K562 (cell line): ENCODE data around the gene USP31. TPM values are rescaled to one million over a fixed set of nuclear protein-coding genes. Genes with fewer than 3 reads are reported as not detected.

Experiments
- ATAC-seq: fragments of 200-7000 bp; cut with Tn5 transposase; 3 replicates; pipeline ENCODE4 v1.9.1; 2020; ENCODE audit warnings: moderate library complexity
- BruUV-seq: library from RNA; stranded (reverse); fragments of 400-500 nt; replicated peaks from 2 replicates; lab custom pipeline; 2021; lab: Mats Ljungman, UMichigan
- CTCF ChIA-PET: fragments of 300-600 bp; formaldehyde crosslinking; extraction: SDS; loops from one replicate; lab custom pipeline; 2021; ENCODE audit warnings: low intra/inter-chr PET ratio; lab: Yijun Ruan, JAX
- POLR2A ChIA-PET: fragments of 300-600, 350-650 bp; sonication (Branson Sonifier 250); formaldehyde crosslinking; extraction: SDS; loops from one replicate; lab custom pipeline; 2021; ENCODE audit warnings: antibody characterized with exemption, inconsistent platforms; lab: Yijun Ruan, JAX
- DNase-seq, 4 experiments: peaks; one replicate each; pipeline versions ENCODE4 v3.0.0 to v3.0.0-alpha.2; 2011 to 2018; ENCODE audit warnings: low spot score in 3 of 4, mixed read lengths in 3 of 4; ENCODE audit errors: extremely low read depth in 1 of 4
- FAIRE-seq: peaks from 2 replicates; lab custom pipeline; 2011; peaks lifted over from hg19 to GRCh38; lab: Jason Lieb, UNC
- H2AFZ ChIP-seq: 2 replicates; pipeline ENCODE4 v1.6.0; 2011; ENCODE audit warnings: low read depth, low read length, control low read depth, inconsistent platforms
- H3K27ac ChIP-seq: fragments of 200-600 bp; 3 replicates; pipeline ENCODE4 v1.8.0; 2011; ENCODE audit warnings: low read depth, mild to moderate bottlenecking, control low read depth, inconsistent platforms, low read length, moderate library complexity, mixed read lengths; ENCODE audit errors: extremely low read depth
- H3K27me3 ChIP-seq, 2 experiments: fragments of 300-600 bp in 1 of 2; 2 replicates in 1 of 2; 3 replicates in 1 of 2; pipeline versions ENCODE4 v1.6.0 to v1.8.0; 2011; ENCODE audit warnings: inconsistent platforms in 2 of 2, low read length in 2 of 2, mild to moderate bottlenecking in 1 of 2, mixed read lengths in 1 of 2, moderate library complexity in 1 of 2; ENCODE audit not compliant: control insufficient read depth in 2 of 2, insufficient read depth in 2 of 2
- H3K36me3 ChIP-seq: fragments of 300-600 bp; 3 replicates; pipeline ENCODE4 v1.8.0; 2011; ENCODE audit warnings: mild to moderate bottlenecking, low read length, inconsistent platforms; ENCODE audit not compliant: control insufficient read depth, insufficient read depth
- H3K4me1 ChIP-seq, 2 experiments: fragments of 200-600 bp in 1 of 2; replicated peaks in 1 of 2; 2 replicates in 1 of 2; 3 replicates in 1 of 2; pipeline versions ENCODE4 v1.5.1 to v1.8.0; 2011; ENCODE audit warnings: inconsistent platforms in 2 of 2, low read length in 2 of 2, mild to moderate bottlenecking in 1 of 2, mixed read lengths in 1 of 2, moderate library complexity in 1 of 2; ENCODE audit not compliant: control insufficient read depth in 2 of 2, insufficient read depth in 2 of 2
- H3K4me2 ChIP-seq: 2 replicates; pipeline ENCODE4 v1.6.1; 2011; ENCODE audit warnings: low read length, control low read depth, inconsistent platforms, mixed read lengths; ENCODE audit not compliant: insufficient read depth
- H3K4me3 ChIP-seq: fragments of 200-600 bp; sonication (generic), shearing (Covaris generic); 2 replicates; pipeline ENCODE4 v1.5.1; 2016; ENCODE audit warnings: control low read depth, inconsistent platforms
- H3K79me2 ChIP-seq: fragments of 200-600 bp; 3 replicates; pipeline ENCODE4 v1.8.0; 2011; ENCODE audit warnings: low read length, inconsistent platforms; ENCODE audit not compliant: control insufficient read depth, insufficient read depth
- H3K9ac ChIP-seq, 2 experiments: 2 replicates each; pipeline versions ENCODE4 v1.6.0 to v1.6.1; 2011; ENCODE audit warnings: low read depth in 2 of 2, low read length in 2 of 2, control low read depth in 1 of 2, inconsistent platforms in 1 of 2, mild to moderate bottlenecking in 1 of 2, mixed read lengths in 1 of 2; ENCODE audit not compliant: insufficient read depth in 1 of 2
- H3K9me1 ChIP-seq: one replicate; pipeline ENCODE4 v1.6.0; 2011; ENCODE audit warnings: inconsistent platforms, mild to moderate bottlenecking, low read length, moderate library complexity; ENCODE audit not compliant: control insufficient read depth, insufficient read depth
- H3K9me3 ChIP-seq: replicated peaks from 2 replicates; pipeline ENCODE4 v1.5.1; 2011; ENCODE audit warnings: low read depth, low read length, inconsistent platforms; ENCODE audit not compliant: control insufficient read depth, insufficient read depth
- H4K20me1 ChIP-seq: replicated peaks from 2 replicates; pipeline ENCODE4 v1.6.1; 2011; ENCODE audit warnings: low read length, inconsistent platforms, mixed read lengths; ENCODE audit not compliant: control insufficient read depth, insufficient read depth
- RBM25 ChIP-seq: fragments of 200-400 bp; formaldehyde crosslinking; IDR thresholded peaks from 2 replicates; pipeline ENCODE4 v1.6.1; 2018; ENCODE audit warnings: low read length, low read depth, moderate library complexity; ENCODE audit not compliant: severe bottlenecking
- RREB1 ChIP-seq: fragments of 250-450 bp; sonication (Bioruptor Pico); IDR thresholded peaks from 2 replicates; pipeline ENCODE4 v1.4.0; 2020
- ZNF239 ChIP-seq: fragments of 250-450 bp; sonication (Bioruptor Pico); IDR thresholded peaks from 2 replicates; pipeline ENCODE4 v1.4.0; 2020; ENCODE audit warnings: mild to moderate bottlenecking
- WGBS: fragments of 100-300 bp; shearing (Covaris generic); methylation state at CpG from one replicate; pipeline ENCODE4 v1.1.6; 2016; ENCODE audit warnings: low coverage, mixed read lengths; ENCODE audit not compliant: insufficient coverage; ENCODE audit errors: missing lambda C conversion rate; 5-methylcytosine and 5-hydroxymethylcytosine counted together
- in situ Hi-C: fragments of 300-500 bp; cut with MboI; formaldehyde crosslinking; loops from 4 replicates; pipeline ENCODE4 v1.15.0; 2018; ENCODE audit warnings: inconsistent platforms, mixed read lengths
- intact Hi-C: fragments of 100-400 bp; cut with micrococcal nuclease; formaldehyde crosslinking; loops from 2 replicates; pipeline ENCODE4 v1.14.2; 2022
- polyA plus RNA-seq, 8 experiments: library from polyadenylated mRNA; depleted of rRNA in 4 of 8; stranded (reverse) in 5 of 8; unstranded in 3 of 8; fragments of >200 nt; fragmentation: Nextera tagmentation in 2 of 8; fragmentation: Illumina TruSeq in 1 of 8; extraction: Ambion mirVana in 2 of 8; extraction: Trizol in 1 of 8; gene quantifications; 2 replicates each; pipeline versions ENCODE4 v1.2.1 to v1.2.3, GENCODE V29; 2011 to 2014; ENCODE audit warnings: inconsistent platforms in 1 of 8, missing spikeins in 1 of 8
- total RNA-seq, 7 experiments: library from RNA; depleted of rRNA in 6 of 7; stranded (reverse); fragments of >200 nt in 6 of 7; fragmentation: Illumina TruSeq in 2 of 7; extraction: Trizol in 2 of 7; gene quantifications; 2 replicates each; pipeline versions ENCODE4 v1.2.1 to v1.2.3, GENCODE V29; 2011 to 2021; ENCODE audit warnings: low replicate concordance in 1 of 7

USP31 gene
- total and polyA plus RNA-seq, 9 of the 15 experiments (the other 6 are each of a cell fraction or from before 2014, with no cell fraction given), result 0.56 to 4.9 (median 2.9) TPM

- intact Hi-C loops, result no loop called here
- CTCF ChIA-PET, result no interaction called here
Observed at GRCh38 chr16:23158114-23158513, 8.9 kb upstream of the USP31 start.

More at GRCh38 chr16:23158114-23158513, 8.9 kb upstream of the USP31 start:
- TF ChIP-seq RREB1, result no peak
- TF ChIP-seq RBM25, result peak; percentile 48
- TF ChIP-seq ZNF239 (CRISPR knock-in tag), result peak; percentile 89
- in situ Hi-C loops, result no loop called here
- H3K79me2 ChIP-seq, result no peaks in the 10 kb centered on the region
- FAIRE-seq (no peak), DNase-seq (no peak), ATAC-seq (no peak)
- peaks cover 4% of the 10 kb centered on the region; the same call in 1 of the 2 replicates for H3K9me3 ChIP-seq
- no peak overlapping the region for H3K4me2 ChIP-seq
- H3K27me3 ChIP-seq, result peaks cover 5 to 21% of the 10 kb centered on the region in 2 experiments; a peak in 4 of 5 replicates
- no peaks in the 10 kb centered on the region for H3K4me1 ChIP-seq
- WGBS, result 23% methylated on average over 6 of the region's 6 CpGs
- H2AFZ ChIP-seq, result no peak overlapping the region
- H4K20me1 ChIP-seq, result no peaks in the 10 kb centered on the region
- no peak overlapping the region for H3K4me3 ChIP-seq
- POLR2A ChIA-PET, result no interaction called here
- no peaks in the 10 kb centered on the region for H3K36me3 ChIP-seq
- H3K9me1 ChIP-seq, result no peaks in the 10 kb centered on the region
- no peak overlapping the region for H3K27ac ChIP-seq
- no TSS peak for BruUV-seq
- H3K9ac ChIP-seq, result no peak overlapping the region
